Gastroesophageal sphincter (tissue), 4 donors: ENCODE data around the gene EARS2. TPM values are rescaled to one million over a fixed set of nuclear protein-coding genes. Genes with fewer than 3 reads are reported as not detected.

Experiments
- ATAC-seq: fragments of 150-250 bp; one replicate; pipeline ENCODE4 v1.9.1; 2016; ENCODE audit warnings: mild to moderate bottlenecking, moderate library complexity
- H3K27ac ChIP-seq, 4 donors: fragments of 200-600 bp; sonication (generic) in 3 of 4; 1 replicate in 3 of 4; 2 replicates in 1 of 4; pipeline ENCODE4 v1.5.1; 2016 to 2019
- H3K27me3 ChIP-seq: fragments of 200-600 bp; sonication (generic); one replicate; pipeline ENCODE4 v1.5.1; 2019
- H3K36me3 ChIP-seq, 2 donors: fragments of 200-600 bp; sonication (generic); one replicate each; pipeline ENCODE4 v1.5.1; 2019; ENCODE audit warnings: control low read depth in 1 of 2
- H3K4me1 ChIP-seq, 3 donors: fragments of 200-600 bp; sonication (generic); 1 replicate in 2 of 3; 2 replicates in 1 of 3; pipeline ENCODE4 v1.5.1; 2016 to 2019; ENCODE audit warnings: control low read depth in 2 of 3
- H3K4me3 ChIP-seq, 2 donors: fragments of 200-600 bp; sonication (generic); one replicate each; pipeline ENCODE4 v1.5.1; 2019; ENCODE audit warnings: mild to moderate bottlenecking in 1 of 2, moderate library complexity in 1 of 2
- H3K9me3 ChIP-seq, 3 donors: fragments of 200-600 bp; sonication (generic); one replicate each; pipeline ENCODE4 v1.5.1; 2017 to 2019; ENCODE audit warnings: control low read depth in 2 of 3
- EP300 ChIP-seq: sonication (generic); formaldehyde crosslinking; IDR thresholded peaks from one replicate; pipeline ENCODE4 v1.6.1; 2017; ENCODE audit warnings: antibody characterized with exemption, mild to moderate bottlenecking
- POLR2A ChIP-seq, 2 donors: fragments of 450-650 bp; IDR thresholded peaks; one replicate each; pipeline ENCODE4 v1.6.1; 2017; ENCODE audit warnings: antibody characterized with exemption in 2 of 2, mild to moderate bottlenecking in 2 of 2, moderate library complexity in 1 of 2
- POLR2AphosphoS5 ChIP-seq: sonication (generic); formaldehyde crosslinking; IDR thresholded peaks from one replicate; pipeline ENCODE4 v1.6.1; 2017; ENCODE audit warnings: antibody characterized with exemption
- WGBS, 2 donors: methylation state at CpG; one replicate each; pipeline ENCODE4 v1.1.5; 2018; ENCODE audit warnings: low coverage in 1 of 2; 5-methylcytosine and 5-hydroxymethylcytosine counted together
- total RNA-seq, 4 donors: library from RNA; depleted of rRNA; stranded (reverse); fragments of >200 nt; gene quantifications; one replicate each; pipeline ENCODE4 v1.1.0, GENCODE V29; 2016
- TF ChIP-seq, protein P1 (sequence below), 4 experiments: fragments of 200-600 bp in 2 of 4; fragments of 450-650 bp in 2 of 4; sonication (generic) in 1 of 4; IDR thresholded peaks; one replicate each; pipeline ENCODE4 v1.5.1; 2017 to 2019; ENCODE audit warnings: antibody characterized with exemption in 4 of 4, mild to moderate bottlenecking in 2 of 4, moderate library complexity in 2 of 4

Gene EARS2
- total RNA-seq, 4 donors from 2014 or later = 9.5 to 28.5 (median 18.8) TPM

GRCh38 chr16:23581764-23582163 lies 24.6 kb upstream of the EARS2 start:
- TF ChIP-seq POLR2A (IDR thresholded peaks at IDR 0.05) (no peak), EP300 (no peak), POLR2AphosphoS5 (no peak)
- TF ChIP-seq, protein P1, sequence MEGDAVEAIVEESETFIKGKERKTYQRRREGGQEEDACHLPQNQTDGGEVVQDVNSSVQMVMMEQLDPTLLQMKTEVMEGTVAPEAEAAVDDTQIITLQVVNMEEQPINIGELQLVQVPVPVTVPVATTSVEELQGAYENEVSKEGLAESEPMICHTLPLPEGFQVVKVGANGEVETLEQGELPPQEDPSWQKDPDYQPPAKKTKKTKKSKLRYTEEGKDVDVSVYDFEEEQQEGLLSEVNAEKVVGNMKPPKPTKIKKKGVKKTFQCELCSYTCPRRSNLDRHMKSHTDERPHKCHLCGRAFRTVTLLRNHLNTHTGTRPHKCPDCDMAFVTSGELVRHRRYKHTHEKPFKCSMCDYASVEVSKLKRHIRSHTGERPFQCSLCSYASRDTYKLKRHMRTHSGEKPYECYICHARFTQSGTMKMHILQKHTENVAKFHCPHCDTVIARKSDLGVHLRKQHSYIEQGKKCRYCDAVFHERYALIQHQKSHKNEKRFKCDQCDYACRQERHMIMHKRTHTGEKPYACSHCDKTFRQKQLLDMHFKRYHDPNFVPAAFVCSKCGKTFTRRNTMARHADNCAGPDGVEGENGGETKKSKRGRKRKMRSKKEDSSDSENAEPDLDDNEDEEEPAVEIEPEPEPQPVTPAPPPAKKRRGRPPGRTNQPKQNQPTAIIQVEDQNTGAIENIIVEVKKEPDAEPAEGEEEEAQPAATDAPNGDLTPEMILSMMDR (IDR thresholded peaks at IDR 0.05) = no peak
- Histone ChIP-seq H3K36me3 (peaks cover 0 to 96% of the 10 kb centered on the region in 2 donors), H3K27ac (no peak overlapping the region), H3K4me1 (no peaks in the 10 kb centered on the region), H3K9me3 (no peaks in the 10 kb centered on the region), H3K4me3 (no peak overlapping the region), H3K27me3 (no peaks in the 10 kb centered on the region)
- ATAC-seq = no peak

GRCh38 chr16:23580391-23580790 lies 23.2 kb upstream of the EARS2 start:
- Histone ChIP-seq H3K27me3 (no peaks in the 10 kb centered on the region), H3K9me3 (no peaks in the 10 kb centered on the region), H3K27ac (no peak overlapping the region), H3K4me1 (no peaks in the 10 kb centered on the region), H3K4me3 (no peak overlapping the region), H3K36me3 (peaks cover 0 to 96% of the 10 kb centered on the region in 2 donors)
- no peak for TF ChIP-seq EP300
- TF ChIP-seq, protein P1 (IDR thresholded peaks at IDR 0.05) = no peak
- TF ChIP-seq POLR2AphosphoS5 = no peak
- no peak for TF ChIP-seq POLR2A (IDR thresholded peaks at IDR 0.05)
- no peak for ATAC-seq

- TF ChIP-seq POLR2AphosphoS5 (no peak), EP300 (no peak), POLR2A (IDR thresholded peaks at IDR 0.05) (no peak)
- TF ChIP-seq, protein P1 (IDR thresholded peaks at IDR 0.05) = no peak
- no peak overlapping the region for H3K4me3 ChIP-seq
- H3K9me3 ChIP-seq = no peaks in the 10 kb centered on the region
- 100% methylated on average over 1 to 3 of the region's 4 CpGs for WGBS, 2 donors
- H3K4me1 ChIP-seq = no peaks in the 10 kb centered on the region
- no peak overlapping the region for H3K27ac ChIP-seq
- H3K27me3 ChIP-seq = no peaks in the 10 kb centered on the region
- peaks cover 0 to 96% of the 10 kb centered on the region in 2 donors for H3K36me3 ChIP-seq
- no peak for ATAC-seq
Observed at GRCh38 chr16:23579371-23579770, 22.2 kb upstream of the EARS2 start.

GRCh38 chr16:23578101-23578830 lies 21.1 kb upstream of the EARS2 start:
- 52 to 59% methylated on average over 3 to 5 of the region's 5 CpGs for WGBS, 2 donors
- no peaks in the 10 kb centered on the region for H3K9me3 ChIP-seq
- H3K27me3 ChIP-seq = no peaks in the 10 kb centered on the region
- H3K4me3 ChIP-seq = no peak overlapping the region
- no peaks in the 10 kb centered on the region for H3K4me1 ChIP-seq
- TF ChIP-seq EP300 (no peak), POLR2A (IDR thresholded peaks at IDR 0.05) (no peak), POLR2AphosphoS5 (no peak)
- TF ChIP-seq, protein P1 (IDR thresholded peaks at IDR 0.05) = no peak
- peaks cover 0 to 100% of the 10 kb centered on the region in 2 donors for H3K36me3 ChIP-seq
- no peak for ATAC-seq
- H3K27ac ChIP-seq = peak overlapping the region in 1 of 4 donors; percentile 4

DNA sequence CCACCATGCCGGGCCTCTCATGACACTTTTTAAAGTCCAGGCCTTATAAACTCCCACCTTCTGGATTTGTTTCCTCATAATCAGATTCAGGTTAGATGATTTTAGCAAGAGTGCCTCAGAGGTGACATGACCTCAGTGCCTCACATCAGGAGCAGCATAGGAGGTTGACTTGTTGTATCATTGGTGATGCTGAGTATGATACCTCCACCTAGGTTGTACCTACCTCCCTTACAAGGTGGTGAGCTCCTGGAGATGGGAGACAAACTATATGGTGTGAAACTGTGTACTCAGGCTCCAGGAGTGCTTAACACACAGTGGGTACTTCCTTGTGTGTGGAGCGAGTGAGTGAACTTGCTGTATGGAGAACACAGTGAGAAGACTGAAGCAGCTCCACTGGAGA lies 20.3 kb upstream of the EARS2 start:
- peaks cover 0 to 100% of the 10 kb centered on the region in 2 donors for H3K36me3 ChIP-seq
- no peak overlapping the region for H3K4me3 ChIP-seq
- TF ChIP-seq POLR2A (IDR thresholded peaks at IDR 0.05) (no peak), EP300 (no peak), POLR2AphosphoS5 (no peak)
- TF ChIP-seq, protein P1 (IDR thresholded peaks at IDR 0.05) = no peak
- H3K27me3 ChIP-seq = no peaks in the 10 kb centered on the region
- H3K4me1 ChIP-seq = no peaks in the 10 kb centered on the region
- H3K27ac ChIP-seq = peak overlapping the region in 1 of 4 donors; percentile 4
- 82 to 100% methylated on average over 2 of the region's 2 CpGs for WGBS, 2 donors
- H3K9me3 ChIP-seq = no peaks in the 10 kb centered on the region
- no peak for ATAC-seq
